OCI-LY7 (cell line): ENCODE data around the gene GPRIN2.

Source experiments
- CTCF ChIP-seq: fragments of 200-600 bp; sonication (generic); conservative IDR thresholded peaks from 2 replicates; pipeline ENCODE4 v1.5.1; 2014; ENCODE audit warnings: mild to moderate bottlenecking, antibody characterized with exemption, low read length, moderate library complexity, mixed read lengths
- EZH2phosphoT487 ChIP-seq: fragments of 200-600 bp; sonication (generic); IDR thresholded peaks from 2 replicates; pipeline ENCODE4 v1.6.1; 2018; ENCODE audit warnings: low read depth, borderline replicate concordance, mild to moderate bottlenecking, mixed run types, antibody characterized with exemption, low read length, moderate library complexity, mixed read lengths

GRCh38 chr10:46534828-46535524 is 21.5 kb downstream of the GPRIN2 start:
- TF ChIP-seq CTCF (no peak), EZH2phosphoT487 (no peak)
